Caco-2 (cell line): Measurements from ENCODE around the gene SMIM45. TPM values are rescaled to one million over a fixed set of nuclear protein-coding genes. Genes with fewer than 3 reads are reported as not detected.

Experiments used
- BruUV-seq: library from RNA; stranded (reverse); fragments of 400-500 nt; replicated peaks from 2 replicates; lab custom pipeline; 2021; lab: Mats Ljungman, UMichigan
- CTCF ChIA-PET: fragments of 300-600 bp; sonication (Branson Sonifier 250); formaldehyde crosslinking; loops from one replicate; lab custom pipeline; 2022; ENCODE audit warnings: antibody characterized with exemption; lab: Charles Lee
- POLR2A ChIA-PET: fragments of 300-600 bp; sonication (Branson Sonifier 250); formaldehyde crosslinking; loops from one replicate; lab custom pipeline; 2022; ENCODE audit warnings: antibody characterized with exemption; lab: Charles Lee
- DNase-seq, 2 experiments: peaks; one replicate each; pipeline versions ENCODE4 v3.0.0 to v3.0.0-alpha.2; 2020 to 2022
- H3K27me3 ChIP-seq: replicated peaks from 2 replicates; pipeline ENCODE4 v1.6.0; 2011; ENCODE audit warnings: low read length; ENCODE audit not compliant: control insufficient read depth, insufficient read depth
- H3K36me3 ChIP-seq: 2 replicates; pipeline ENCODE4 v1.5.1; 2011; ENCODE audit warnings: low read length; ENCODE audit not compliant: control insufficient read depth, insufficient read depth
- H3K4me1 ChIP-seq: fragments of 250-450 bp; sonication (Bioruptor Pico); 2 replicates; pipeline ENCODE4 v1.5.1; 2020; ENCODE audit warnings: mild to moderate bottlenecking
- H3K4me3 ChIP-seq: 2 replicates; pipeline ENCODE4 v1.5.1; 2011; ENCODE audit warnings: low read depth, mild to moderate bottlenecking, control low read depth, low read length
- H3K9me3 ChIP-seq: fragments of 250-450 bp; sonication (Bioruptor Pico); 2 replicates; pipeline ENCODE4 v1.5.1; 2020; ENCODE audit warnings: mild to moderate bottlenecking, moderate library complexity
- H3K27ac Mint-ChIP-seq: one replicate; pipeline ENCODE4 v1.8.0; 2022; ENCODE audit warnings: mixed read lengths; ENCODE audit not compliant: unreplicated experiment
- H3K27me3 Mint-ChIP-seq: one replicate; pipeline ENCODE4 v1.8.0; 2022; ENCODE audit warnings: mixed read lengths; ENCODE audit not compliant: insufficient read depth, unreplicated experiment
- H3K36me3 Mint-ChIP-seq: one replicate; pipeline ENCODE4 v1.8.0; 2022; ENCODE audit warnings: mild to moderate bottlenecking, mixed read lengths; ENCODE audit not compliant: insufficient read depth, unreplicated experiment
- H3K4me1 Mint-ChIP-seq: one replicate; pipeline ENCODE4 v1.8.0; 2022; ENCODE audit warnings: low read depth, mixed read lengths; ENCODE audit not compliant: unreplicated experiment
- H3K4me3 Mint-ChIP-seq: one replicate; pipeline ENCODE4 v1.8.0; 2022; ENCODE audit warnings: mild to moderate bottlenecking, moderate library complexity, mixed read lengths; ENCODE audit not compliant: unreplicated experiment
- H3K9me3 Mint-ChIP-seq: one replicate; pipeline ENCODE4 v1.8.0; 2022; ENCODE audit warnings: mixed read lengths; ENCODE audit not compliant: unreplicated experiment
- CTCF ChIP-seq, 2 experiments: fragments of 200-600 bp in 1 of 2; IDR thresholded peaks; 1 replicate in 1 of 2; 2 replicates in 1 of 2; pipeline versions ENCODE4 v1.5.1 to v1.8.0; 2011 to 2022; ENCODE audit warnings: antibody characterized with exemption in 1 of 2, control low read depth in 1 of 2, inconsistent platforms in 1 of 2, low read depth in 1 of 2, low read length in 1 of 2, mild to moderate bottlenecking in 1 of 2, moderate library complexity in 1 of 2; ENCODE audit not compliant: insufficient read depth in 1 of 2, severe bottlenecking in 1 of 2, unreplicated experiment in 1 of 2
- intact Hi-C: fragments of 100-400 bp; cut with micrococcal nuclease; formaldehyde crosslinking; loops from one replicate; pipeline ENCODE4 v1.10.0; 2022; ENCODE audit not compliant: unreplicated experiment
- total RNA-seq: library from RNA; stranded (reverse); gene quantifications from 2 replicates; pipeline ENCODE4 v1.2.3, GENCODE V29; 2022

Gene SMIM45

DNA sequence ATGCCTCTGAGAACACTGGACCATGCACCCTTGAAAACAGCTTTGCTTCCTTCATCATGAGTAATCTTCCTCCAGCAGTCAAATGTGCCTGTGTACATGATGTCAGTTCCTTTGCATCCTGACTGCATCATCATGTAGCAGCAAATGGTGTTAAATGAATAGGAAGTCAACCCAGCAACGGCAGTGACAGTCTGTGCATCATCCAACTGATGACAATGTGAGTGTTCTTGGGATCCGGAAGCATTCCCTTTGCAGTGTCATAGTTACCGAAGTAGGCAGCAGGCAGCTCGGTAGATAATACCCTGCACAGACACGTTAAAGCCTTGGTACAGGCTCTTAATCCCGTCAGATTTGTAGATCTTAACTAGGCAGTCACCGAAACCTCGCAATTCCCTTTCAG is 49.2 kb downstream of the SMIM45 start:
- H3K27me3 Mint-ChIP-seq, result peaks cover 4% of the 10 kb centered on the region
- H3K4me1 Mint-ChIP-seq, result no peaks in the 10 kb centered on the region
- H3K9me3 Mint-ChIP-seq, result no peaks in the 10 kb centered on the region
- Histone ChIP-seq H3K4me1 (peaks cover 5% of the 10 kb centered on the region), H3K36me3 (no peaks in the 10 kb centered on the region), H3K27me3 (no peaks in the 10 kb centered on the region), H3K9me3 (no peaks in the 10 kb centered on the region), H3K4me3 (no peak overlapping the region)
- no peak overlapping the region for H3K4me3 Mint-ChIP-seq
- no peak overlapping the region for H3K27ac Mint-ChIP-seq
- intact Hi-C loops, result no loop called here
- H3K36me3 Mint-ChIP-seq, result peaks cover 9% of the 10 kb centered on the region
- no peak for DNase-seq
- POLR2A ChIA-PET, result no interaction called here
- no TSS peak for BruUV-seq
- CTCF ChIA-PET, result no interaction called here
- TF ChIP-seq CTCF (IDR thresholded peaks at IDR 0.05; ENCODE audit: insufficient read depth in 1 of 2, low read depth in 1 of 2, low read length in 1 of 2, severe bottlenecking in 1 of 2, unreplicated experiment in 1 of 2), result no peak

GRCh38 chr22:42001706-42002105 is 49.8 kb downstream of the SMIM45 start:
- H3K27me3 Mint-ChIP-seq, result peaks cover 4% of the 10 kb centered on the region
- Histone ChIP-seq H3K36me3 (no peaks in the 10 kb centered on the region), H3K9me3 (no peaks in the 10 kb centered on the region), H3K4me1 (peaks cover 5% of the 10 kb centered on the region), H3K27me3 (no peaks in the 10 kb centered on the region), H3K4me3 (no peak overlapping the region)
- intact Hi-C loops, result no loop called here
- CTCF ChIA-PET, result no interaction called here
- DNase-seq, result no peak
- no peak for TF ChIP-seq CTCF (IDR thresholded peaks at IDR 0.05; ENCODE audit: insufficient read depth in 1 of 2, low read depth in 1 of 2, low read length in 1 of 2, severe bottlenecking in 1 of 2, unreplicated experiment in 1 of 2)
- H3K4me3 Mint-ChIP-seq, result no peak overlapping the region
- POLR2A ChIA-PET, result no interaction called here
- H3K4me1 Mint-ChIP-seq, result no peaks in the 10 kb centered on the region
- no peak overlapping the region for H3K27ac Mint-ChIP-seq
- no peaks in the 10 kb centered on the region for H3K9me3 Mint-ChIP-seq
- no TSS peak for BruUV-seq
- peaks cover 9% of the 10 kb centered on the region for H3K36me3 Mint-ChIP-seq

DNA sequence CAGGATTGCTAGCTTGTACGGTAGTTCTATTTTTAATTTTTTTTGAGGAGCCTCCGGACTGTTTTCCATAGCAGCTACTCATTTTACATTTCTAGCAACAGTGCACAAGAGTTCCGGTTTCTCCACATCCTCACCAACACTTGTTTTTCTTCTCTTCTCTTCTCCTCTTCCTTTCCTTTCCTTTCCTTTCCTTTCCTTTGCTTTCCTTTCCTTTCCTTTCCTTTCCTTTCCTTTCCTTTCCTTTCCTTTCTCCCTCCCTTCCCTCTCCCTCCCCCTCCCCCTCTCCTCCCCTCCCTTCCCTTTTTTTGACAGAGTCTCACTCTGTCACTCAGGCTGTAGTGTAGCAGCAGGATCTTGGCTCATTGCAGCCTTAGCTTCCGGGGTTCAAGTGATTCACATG is 56.0 kb downstream of the SMIM45 start:
- Mint-ChIP-seq H3K9me3 (peaks cover 9% of the 10 kb centered on the region), H3K4me3 (no peak overlapping the region), H3K4me1 (no peaks in the 10 kb centered on the region), H3K36me3 (no peaks in the 10 kb centered on the region), H3K27me3 (peaks cover 4% of the 10 kb centered on the region), H3K27ac (no peak overlapping the region)
- Histone ChIP-seq H3K4me3 (no peak overlapping the region), H3K36me3 (no peaks in the 10 kb centered on the region), H3K4me1 (no peaks in the 10 kb centered on the region), H3K27me3 (no peaks in the 10 kb centered on the region), H3K9me3 (peaks cover 16% of the 10 kb centered on the region)
- ChIA-PET POLR2A (no interaction called here), CTCF (no interaction called here)
- intact Hi-C loops, result no loop called here
- DNase-seq, result no peak
- BruUV-seq, result no TSS peak
- TF ChIP-seq CTCF (IDR thresholded peaks at IDR 0.05; ENCODE audit: insufficient read depth in 1 of 2, low read depth in 1 of 2, low read length in 1 of 2, severe bottlenecking in 1 of 2, unreplicated experiment in 1 of 2), result no peak

Other genes with a start within 250 kb of the SMIM45 start
- 24.3 and 24.8 TPM in 2 replicates for gene CCDC134, start 151.5 kb upstream of the SMIM45 start, total RNA-seq
- gene SREBF2, start 119.0 kb upstream of the SMIM45 start, total RNA-seq, result 134 and 150 TPM in 2 replicates
- gene SHISA8, start 37.1 kb upstream of the SMIM45 start, total RNA-seq, result 1.4 and 2.2 TPM in 2 replicates
- gene TNFRSF13C, start 25.3 kb upstream of the SMIM45 start, total RNA-seq, result 2.2 and 2.4 TPM in 2 replicates
- 44.1 and 46.4 TPM in 2 replicates for gene CENPM, start 5.0 kb upstream of the SMIM45 start, total RNA-seq
- 2.2 TPM in 2 replicates for gene SEPTIN3, start 17.3 kb downstream of the SMIM45 start, total RNA-seq
- 1.00 and 1.0 TPM in 2 replicates for gene WBP2NL, start 46.6 kb downstream of the SMIM45 start, total RNA-seq
- 27.8 and 28.3 TPM in 2 replicates for gene NAGA, start 118.7 kb downstream of the SMIM45 start, total RNA-seq
- gene PHETA2, start 122.1 kb downstream of the SMIM45 start, total RNA-seq, result 19.7 and 19.8 TPM in 2 replicates
- gene SMDT1, start 127.5 kb downstream of the SMIM45 start, total RNA-seq, result 65.7 and 68.6 TPM in 2 replicates
- 119 and 124 TPM in 2 replicates for gene NDUFA6, start 138.6 kb downstream of the SMIM45 start, total RNA-seq
- 1.7 TPM in 2 replicates for gene CYP2D6, start 178.7 kb downstream of the SMIM45 start, total RNA-seq